ENCODE measurements around the gene SENP3.

SENP3 gene

GRCh38 chr17:7577327-7578199 is 15.8 kb downstream of the SENP3 start:
- DNase-seq = no peak

GRCh38 chr17:7579001-7579833 is 17.5 kb downstream of the SENP3 start, which contains the start of gene CD68:
CD68 (plus strand) TSS chr17:7579638; CDS start chr17:7579678, 40 bp downstream.
- DNase-seq = peak; percentile 90

- no peak for DNase-seq
These were observed 18.3 kb downstream of the SENP3 start for GRCh38 chr17:7579834-7580603.

GRCh38 chr17:7580604-7581575 is 19.2 kb downstream of the SENP3 start:
- DNase-seq = no peak

GRCh38 chr17:7582396-7583252 is 20.9 kb downstream of the SENP3 start:
- no peak for DNase-seq

- DNase-seq = peak; percentile 97
These were observed 21.8 kb downstream of the SENP3 start, which contains the start of gene MPDU1 for GRCh38 chr17:7583253-7584109. MPDU1 (plus strand) TSS chr17:7583852; CDS start chr17:7583863, 11 bp downstream.

GRCh38 chr17:7586673-7587419 is 25.1 kb downstream of the SENP3 start:
- no peak for DNase-seq

- DNase-seq = no peak
These were observed 25.9 kb downstream of the SENP3 start for GRCh38 chr17:7587420-7588151.

- no peak for DNase-seq
These were observed 27.0 kb downstream of the SENP3 start for GRCh38 chr17:7588553-7589203.

GRCh38 chr17:7589204-7589868 is 27.6 kb downstream of the SENP3 start:
- peak; percentile 68 for DNase-seq

- DNase-seq = no peak
These were observed 28.4 kb downstream of the SENP3 start, which contains the start of gene SOX15 for GRCh38 chr17:7589891-7590691. SOX15 (minus strand) TSS chr17:7590094; CDS start chr17:7589676, 418 bp downstream.

GRCh38 chr17:7590743-7591142 is 29.0 kb downstream of the SENP3 start:
- DNase-seq = no peak

GRCh38 chr17:7591596-7591995 is 29.9 kb downstream of the SENP3 start:
- DNase-seq = no peak

GRCh38 chr17:7592422-7593021 is 30.8 kb downstream of the SENP3 start:
- DNase-seq = no peak

GRCh38 chr17:7593296-7593695 is 31.6 kb downstream of the SENP3 start:
- no peak for DNase-seq

All from activated CD4-positive, alpha-beta T cell treated with anti-CD3 and anti-CD28 coated beads, Interleukin-2, amount 50 U/mL, for 16 hours (primary cell).